Smooth muscle cell (in vitro differentiated cells): ENCODE data around the gene ENTPD7. TPM values are rescaled to one million over a fixed set of nuclear protein-coding genes. Genes with fewer than 3 reads are reported as not detected.

ENCODE experiments used
- DNase-seq: peaks from one replicate; lab custom pipeline; 2025; ENCODE audit not compliant: unreplicated experiment; lab: John Stamatoyannopoulos, UW
- H2AFZ ChIP-seq: fragments of 200-600 bp; sonication (generic); 2 replicates; pipeline ENCODE4 v1.6.0; 2016; ENCODE audit warnings: antibody characterized with exemption, low read depth, mild to moderate bottlenecking
- H3F3A ChIP-seq: fragments of 200-600 bp; sonication (generic); 2 replicates; pipeline ENCODE4 v1.6.0; 2017; ENCODE audit warnings: antibody characterized with exemption, low read depth
- H3K27ac ChIP-seq: fragments of 200-600 bp; sonication (generic); 2 replicates; pipeline ENCODE4 v1.5.1; 2016; ENCODE audit warnings: low read depth, mild to moderate bottlenecking
- H3K27me3 ChIP-seq: fragments of 200-600 bp; sonication (generic); 2 replicates; pipeline ENCODE4 v1.6.1; 2016; ENCODE audit warnings: low read depth, mild to moderate bottlenecking
- H3K36me3 ChIP-seq: fragments of 200-600 bp; sonication (generic); 2 replicates; pipeline ENCODE4 v1.5.1; 2016; ENCODE audit warnings: low read depth
- H3K4me1 ChIP-seq: fragments of 200-600 bp; sonication (generic); 2 replicates; pipeline ENCODE4 v1.5.1; 2016; ENCODE audit warnings: low read depth
- H3K4me2 ChIP-seq: fragments of 200-600 bp; sonication (generic); 2 replicates; pipeline ENCODE4 v1.6.0; 2016; ENCODE audit warnings: mild to moderate bottlenecking
- H3K4me3 ChIP-seq: fragments of 200-600 bp; sonication (generic); 2 replicates; pipeline ENCODE4 v1.5.1; 2016; ENCODE audit warnings: mild to moderate bottlenecking
- H3K79me2 ChIP-seq: fragments of 200-600 bp; sonication (generic); 2 replicates; pipeline ENCODE4 v1.6.0; 2016; ENCODE audit warnings: low read depth, mild to moderate bottlenecking
- H3K9ac ChIP-seq: fragments of 200-600 bp; sonication (generic); 2 replicates; pipeline ENCODE4 v1.6.0; 2016; ENCODE audit warnings: low read depth
- H3K9me3 ChIP-seq: fragments of 200-600 bp; sonication (generic); replicated peaks from 2 replicates; pipeline ENCODE4 v1.5.1; 2016; ENCODE audit warnings: low read depth
- H4K20me1 ChIP-seq: fragments of 200-600 bp; sonication (generic); 2 replicates; pipeline ENCODE4 v1.6.0; 2016; ENCODE audit warnings: low read depth
- CTCF ChIP-seq: fragments of 200-600 bp; sonication (generic); IDR thresholded peaks from 2 replicates; pipeline ENCODE4 v1.5.1; 2017; ENCODE audit warnings: borderline replicate concordance, mild to moderate bottlenecking, antibody characterized with exemption; ENCODE audit not compliant: insufficient read depth, poor library complexity, severe bottlenecking
- WGBS: methylation state at CpG from one replicate; pipeline ENCODE4 v1.1.7; 2016; ENCODE audit warnings: low lambda C conversion rate; 5-methylcytosine and 5-hydroxymethylcytosine counted together
- polyA plus RNA-seq: library from polyadenylated mRNA; unstranded; fragments of >200 nt; fragmentation: Nextera tagmentation; extraction: Ambion mirVana; gene quantifications from 2 replicates; pipeline ENCODE4 v1.2.1, GENCODE V29; 2016
- total RNA-seq: library from RNA; depleted of rRNA; stranded (reverse); fragments of >200 nt; gene quantifications from 2 replicates; pipeline ENCODE4 v1.2.3, GENCODE V29; 2014

The ENTPD7 gene
- total RNA-seq (39.9 and 41.1 TPM in 2 replicates), polyA plus RNA-seq (7.5 and 7.9 TPM in 2 replicates)

GRCh38 chr10:99659031-99659867 is at the start of gene ENTPD7:
Gene ENTPD7 (plus strand): TSS chr10:99659509. CDS start chr10:99659957, 448 bp downstream.
- peak within 1 kb of the TSS; percentile 99 for H3K9ac ChIP-seq
- H3F3A ChIP-seq = peaks cover 3% of the 10 kb centered on the region
- H2AFZ ChIP-seq = peak within 1 kb of the TSS; percentile 93
- 1% methylated on average over 62 of the region's 71 CpGs for WGBS
- peaks cover 49% of the 10 kb centered on the region for H3K79me2 ChIP-seq
- H3K36me3 ChIP-seq = no peaks in the 10 kb centered on the region
- peaks cover 14% of the 10 kb centered on the region for H3K4me1 ChIP-seq
- H3K4me3 ChIP-seq = peak within 1 kb of the TSS; percentile 76
- TF ChIP-seq CTCF = no peak
- H3K4me2 ChIP-seq = peak within 1 kb of the TSS; percentile 94
- DNase-seq = peak; percentile 78
- H3K27me3 ChIP-seq = no peaks in the 10 kb centered on the region
- peak within 1 kb of the TSS; percentile 91 for H3K27ac ChIP-seq
- H3K9me3 ChIP-seq = no peaks in the 10 kb centered on the region
- peaks cover 20% of the 10 kb centered on the region for H4K20me1 ChIP-seq

GRCh38 chr10:99610221-99610620 is 49.1 kb upstream of the ENTPD7 start:
- no peak overlapping the region for H3K4me3 ChIP-seq
- TF ChIP-seq CTCF = no peak
- H3F3A ChIP-seq = no peaks in the 10 kb centered on the region
- H3K36me3 ChIP-seq = peaks cover 3% of the 10 kb centered on the region
- H3K4me1 ChIP-seq = no peaks in the 10 kb centered on the region
- peaks cover 11% of the 10 kb centered on the region for H4K20me1 ChIP-seq
- 96% methylated on average over 3 of the region's 3 CpGs for WGBS
- H3K9ac ChIP-seq = no peak overlapping the region
- H2AFZ ChIP-seq = no peak overlapping the region
- no peak overlapping the region for H3K27ac ChIP-seq
- H3K9me3 ChIP-seq = no peaks in the 10 kb centered on the region
- H3K27me3 ChIP-seq = no peaks in the 10 kb centered on the region
- H3K4me2 ChIP-seq = no peak overlapping the region
- H3K79me2 ChIP-seq = no peaks in the 10 kb centered on the region
- no peak for DNase-seq

GRCh38 chr10:99611326-99611725 is 48.0 kb upstream of the ENTPD7 start:
- H3K4me3 ChIP-seq = no peak overlapping the region
- peaks cover 6% of the 10 kb centered on the region for H3K79me2 ChIP-seq
- H3K9ac ChIP-seq = no peak overlapping the region
- DNase-seq = no peak
- no peaks in the 10 kb centered on the region for H3F3A ChIP-seq
- H3K9me3 ChIP-seq = no peaks in the 10 kb centered on the region
- no peak overlapping the region for H3K27ac ChIP-seq
- no peaks in the 10 kb centered on the region for H3K4me1 ChIP-seq
- H3K27me3 ChIP-seq = no peaks in the 10 kb centered on the region
- peaks cover 3% of the 10 kb centered on the region for H3K36me3 ChIP-seq
- no peak overlapping the region for H3K4me2 ChIP-seq
- TF ChIP-seq CTCF = no peak
- peaks cover 20% of the 10 kb centered on the region for H4K20me1 ChIP-seq
- H2AFZ ChIP-seq = no peak overlapping the region
- 91% methylated on average over 4 of the region's 4 CpGs for WGBS
